ENCODE data around the gene CTIF.

DNA sequence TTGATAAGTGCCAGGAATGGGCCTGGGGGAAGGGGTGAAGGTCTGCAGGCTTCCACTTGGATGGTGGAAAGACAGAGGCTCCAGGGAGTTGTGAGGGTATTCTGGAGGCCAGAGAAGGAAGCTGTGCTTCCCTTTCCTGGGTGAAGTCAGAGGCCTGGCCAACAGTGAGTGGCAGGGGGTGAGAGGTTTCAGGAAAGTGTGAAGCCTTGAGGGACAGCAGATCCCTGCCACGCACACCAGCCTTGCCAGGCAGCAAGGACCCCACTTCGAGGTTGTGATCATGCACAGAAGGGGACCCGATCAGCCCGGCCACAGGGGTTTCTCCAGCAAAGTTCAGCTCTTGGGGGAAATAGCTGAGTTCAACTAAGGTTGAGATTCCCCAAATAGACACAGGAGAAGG is 345.5 kb downstream of the CTIF start:
- TF ChIP-seq POLR2A (IDR thresholded peaks at IDR 0.05): no peak
- no peak for TF ChIP-seq POLR2AphosphoS5 (IDR thresholded peaks at IDR 0.05)
- TF ChIP-seq, protein P1, sequence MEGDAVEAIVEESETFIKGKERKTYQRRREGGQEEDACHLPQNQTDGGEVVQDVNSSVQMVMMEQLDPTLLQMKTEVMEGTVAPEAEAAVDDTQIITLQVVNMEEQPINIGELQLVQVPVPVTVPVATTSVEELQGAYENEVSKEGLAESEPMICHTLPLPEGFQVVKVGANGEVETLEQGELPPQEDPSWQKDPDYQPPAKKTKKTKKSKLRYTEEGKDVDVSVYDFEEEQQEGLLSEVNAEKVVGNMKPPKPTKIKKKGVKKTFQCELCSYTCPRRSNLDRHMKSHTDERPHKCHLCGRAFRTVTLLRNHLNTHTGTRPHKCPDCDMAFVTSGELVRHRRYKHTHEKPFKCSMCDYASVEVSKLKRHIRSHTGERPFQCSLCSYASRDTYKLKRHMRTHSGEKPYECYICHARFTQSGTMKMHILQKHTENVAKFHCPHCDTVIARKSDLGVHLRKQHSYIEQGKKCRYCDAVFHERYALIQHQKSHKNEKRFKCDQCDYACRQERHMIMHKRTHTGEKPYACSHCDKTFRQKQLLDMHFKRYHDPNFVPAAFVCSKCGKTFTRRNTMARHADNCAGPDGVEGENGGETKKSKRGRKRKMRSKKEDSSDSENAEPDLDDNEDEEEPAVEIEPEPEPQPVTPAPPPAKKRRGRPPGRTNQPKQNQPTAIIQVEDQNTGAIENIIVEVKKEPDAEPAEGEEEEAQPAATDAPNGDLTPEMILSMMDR (IDR thresholded peaks at IDR 0.05 in 8 of 11, conservative IDR thresholded peaks at IDR 0.05 in 3 of 11): no peak
